SK-N-SH treated with all-trans-retinoic acid at 6 μM for 48 hours (cell line): Measurements from ENCODE around the gene SELENOW.

Source experiments
- ATAC-seq: fragments of 200-7000 bp; cut with Tn5 transposase; 3 replicates; pipeline ENCODE4 v1.9.1; 2020; ENCODE audit warnings: mild to moderate bottlenecking, moderate library complexity
- ARNTL ChIP-seq: fragments of 450-650 bp; formaldehyde crosslinking; IDR thresholded peaks from 2 replicates; pipeline ENCODE4 v1.5.0; 2020; ENCODE audit warnings: low read depth, mild to moderate bottlenecking, moderate library complexity, borderline replicate concordance
- BACH2 ChIP-seq: fragments of 250-450 bp; sonication (Bioruptor Pico); IDR thresholded peaks from 2 replicates; pipeline ENCODE4 v1.9.0; 2021; ENCODE audit warnings: mild to moderate bottlenecking, borderline replicate concordance
- CSDC2 ChIP-seq: fragments of 250-450 bp; sonication (Bioruptor Pico); IDR thresholded peaks from 2 replicates; pipeline ENCODE4 v1.5.0; 2020; ENCODE audit warnings: mild to moderate bottlenecking, moderate library complexity
- CSRNP3 ChIP-seq: fragments of 250-450 bp; sonication (Bioruptor Pico); IDR thresholded peaks from 2 replicates; pipeline ENCODE4 v1.5.1; 2021; ENCODE audit warnings: mild to moderate bottlenecking, moderate library complexity
- ESRRG ChIP-seq: fragments of 250-450 bp; sonication (Bioruptor Pico); IDR thresholded peaks from 2 replicates; pipeline ENCODE4 v1.6.1; 2021; ENCODE audit warnings: mild to moderate bottlenecking
- GLIS3 ChIP-seq: fragments of 250-450 bp; sonication (Bioruptor Pico); IDR thresholded peaks from 2 replicates; pipeline ENCODE4 v1.5.0; 2020; ENCODE audit warnings: mild to moderate bottlenecking, moderate library complexity
- ISL1 ChIP-seq: fragments of 250-450 bp; sonication (Bioruptor Pico); IDR thresholded peaks from 2 replicates; pipeline ENCODE4 v2.1.2; 2022; ENCODE audit warnings: mild to moderate bottlenecking, moderate library complexity
- OSR1 ChIP-seq: fragments of 250-450 bp; sonication (Bioruptor Pico); IDR thresholded peaks from 2 replicates; pipeline ENCODE4 v1.8.0; 2022; ENCODE audit warnings: moderate library complexity, mild to moderate bottlenecking, inconsistent platforms
- PATZ1 ChIP-seq: fragments of 250-450 bp; sonication (Bioruptor Pico); IDR thresholded peaks from 2 replicates; pipeline ENCODE4 v1.8.0; 2020; ENCODE audit warnings: mild to moderate bottlenecking, moderate library complexity, borderline replicate concordance
- POU6F1 ChIP-seq: fragments of 250-450 bp; sonication (Bioruptor Pico); IDR thresholded peaks from 2 replicates; pipeline ENCODE4 v1.8.0; 2021; ENCODE audit warnings: low read depth, mild to moderate bottlenecking, moderate library complexity, borderline replicate concordance
- PPARA ChIP-seq: fragments of 250-450 bp; sonication (Bioruptor Pico); IDR thresholded peaks from 2 replicates; pipeline ENCODE4 v1.5.0; 2020; ENCODE audit warnings: mild to moderate bottlenecking, borderline replicate concordance
- RARB ChIP-seq: fragments of 250-450 bp; sonication (Bioruptor Pico); IDR thresholded peaks from 2 replicates; pipeline ENCODE4 v1.8.0; 2021; ENCODE audit warnings: mild to moderate bottlenecking, moderate library complexity
- SNAI2 ChIP-seq: fragments of 250-450 bp; sonication (Bioruptor Pico); IDR thresholded peaks from 2 replicates; pipeline ENCODE4 v1.5.0; 2020; ENCODE audit warnings: mild to moderate bottlenecking, moderate library complexity
- TCF4 ChIP-seq: fragments of 250-450 bp; sonication (Bioruptor Pico); IDR thresholded peaks from 2 replicates; pipeline ENCODE4 v1.8.0; 2021; ENCODE audit warnings: mild to moderate bottlenecking, moderate library complexity, borderline replicate concordance
- TOX ChIP-seq: fragments of 250-450 bp; sonication (Bioruptor Pico); IDR thresholded peaks from 2 replicates; pipeline ENCODE4 v1.8.0; 2021; ENCODE audit warnings: mild to moderate bottlenecking, moderate library complexity, borderline replicate concordance
- TSHZ2 ChIP-seq: fragments of 250-450 bp; sonication (Bioruptor Pico); IDR thresholded peaks from 2 replicates; pipeline ENCODE4 v1.5.0; 2020; ENCODE audit warnings: mild to moderate bottlenecking, moderate library complexity
- ZC3H10 ChIP-seq: fragments of 250-450 bp; sonication (Bioruptor Pico); IDR thresholded peaks from 2 replicates; pipeline ENCODE4 v1.5.1; 2021; ENCODE audit warnings: mild to moderate bottlenecking, moderate library complexity
- ZFP3 ChIP-seq: fragments of 250-450 bp; sonication (Bioruptor Pico); IDR thresholded peaks from 2 replicates; pipeline ENCODE4 v1.5.0; 2020; ENCODE audit warnings: mild to moderate bottlenecking, moderate library complexity
- ZFP30 ChIP-seq: fragments of 450-650 bp; formaldehyde crosslinking; IDR thresholded peaks from 2 replicates; pipeline ENCODE4 v1.5.0; 2022; ENCODE audit warnings: mild to moderate bottlenecking, moderate library complexity
- ZNF565 ChIP-seq: fragments of 450-650 bp; formaldehyde crosslinking; conservative IDR thresholded peaks from 2 replicates; pipeline ENCODE4 v1.5.0; 2020; ENCODE audit warnings: low read depth, mild to moderate bottlenecking, moderate library complexity
- ZNF70 ChIP-seq: fragments of 450-650 bp; formaldehyde crosslinking; IDR thresholded peaks from 2 replicates; pipeline ENCODE4 v1.5.0; 2020; ENCODE audit warnings: mild to moderate bottlenecking, moderate library complexity
- ZNF8 ChIP-seq: fragments of 450-650 bp; formaldehyde crosslinking; IDR thresholded peaks from 2 replicates; pipeline ENCODE4 v1.5.0; 2020; ENCODE audit warnings: mild to moderate bottlenecking, moderate library complexity
- TF ChIP-seq, protein P1 (sequence below): fragments of 250-450 bp; sonication (Bioruptor Pico); IDR thresholded peaks from 2 replicates; pipeline ENCODE4 v1.5.1; 2020; ENCODE audit warnings: low read depth, mild to moderate bottlenecking, moderate library complexity

SELENOW gene

GRCh38 chr19:47742634-47743033 lies 35.9 kb upstream of the SELENOW start:
- no peak for ATAC-seq
- TF ChIP-seq GLIS3 (CRISPR knock-in tag) (no peak), ESRRG (CRISPR knock-in tag) (no peak), OSR1 (CRISPR knock-in tag) (no peak), PATZ1 (no peak), BACH2 (CRISPR knock-in tag) (no peak), ISL1 (no peak), RARB (CRISPR knock-in tag) (no peak), POU6F1 (no peak), TCF4 (CRISPR knock-in tag) (no peak), ZFP30 (CRISPR knock-in tag) (no peak), SNAI2 (no peak), TOX (CRISPR knock-in tag) (no peak), ZFP3 (no peak), CSDC2 (CRISPR knock-in tag) (no peak), ARNTL (no peak), ZNF565 (CRISPR knock-in tag) (no peak), TSHZ2 (no peak), ZNF70 (no peak)
- TF ChIP-seq, protein P1, sequence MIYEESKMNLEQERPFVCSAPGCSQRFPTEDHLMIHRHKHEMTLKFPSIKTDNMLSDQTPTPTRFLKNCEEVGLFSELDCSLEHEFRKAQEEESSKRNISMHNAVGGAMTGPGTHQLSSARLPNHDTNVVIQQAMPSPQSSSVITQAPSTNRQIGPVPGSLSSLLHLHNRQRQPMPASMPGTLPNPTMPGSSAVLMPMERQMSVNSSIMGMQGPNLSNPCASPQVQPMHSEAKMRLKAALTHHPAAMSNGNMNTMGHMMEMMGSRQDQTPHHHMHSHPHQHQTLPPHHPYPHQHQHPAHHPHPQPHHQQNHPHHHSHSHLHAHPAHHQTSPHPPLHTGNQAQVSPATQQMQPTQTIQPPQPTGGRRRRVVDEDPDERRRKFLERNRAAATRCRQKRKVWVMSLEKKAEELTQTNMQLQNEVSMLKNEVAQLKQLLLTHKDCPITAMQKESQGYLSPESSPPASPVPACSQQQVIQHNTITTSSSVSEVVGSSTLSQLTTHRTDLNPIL (CRISPR knock-in tag): no peak

DNA sequence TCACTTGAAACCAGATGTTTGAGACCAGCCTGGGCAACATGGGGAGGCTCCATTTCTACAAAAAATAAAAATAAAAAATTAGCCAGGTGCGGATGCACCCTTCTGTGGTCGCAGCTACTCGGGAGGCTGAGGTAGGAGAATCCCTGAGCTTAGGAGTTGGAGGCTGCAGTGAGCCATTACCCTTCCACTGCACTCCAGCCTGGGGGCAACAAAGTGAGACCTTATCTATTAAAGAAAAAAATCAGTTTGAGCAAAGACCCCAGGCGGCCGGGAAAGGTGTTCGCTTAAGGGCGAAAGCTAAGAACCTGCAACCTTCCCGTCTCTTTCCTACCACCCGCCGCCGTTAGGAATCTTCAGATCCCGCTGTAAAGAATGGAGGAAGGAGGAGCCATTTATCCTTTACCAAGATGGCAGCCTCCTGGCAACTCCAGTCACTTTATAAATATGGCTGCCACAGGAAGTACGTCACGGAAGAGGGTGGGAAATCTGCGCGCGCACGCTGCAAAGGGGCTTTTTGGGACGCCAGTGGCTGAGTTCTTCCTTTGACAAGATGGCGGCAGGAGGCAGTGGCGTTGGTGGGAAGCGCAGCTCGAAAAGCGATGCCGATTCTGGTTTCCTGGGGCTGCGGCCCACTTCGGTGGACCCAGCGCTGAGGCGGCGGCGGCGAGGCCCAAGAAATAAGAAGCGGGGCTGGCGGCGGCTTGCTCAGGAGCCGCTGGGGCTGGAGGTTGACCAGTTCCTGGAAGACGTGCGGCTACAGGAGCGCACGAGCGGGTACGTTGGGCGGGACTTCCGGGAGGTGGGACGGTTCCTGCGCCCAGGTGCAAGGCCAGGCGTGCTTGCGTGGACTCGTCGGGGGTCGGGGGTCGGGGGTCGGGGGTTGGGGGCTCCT lies 33.2 kb upstream of the SELENOW start, which contains the start of gene NOP53:
NOP53 (plus strand) TSS at position 537 of the 892 bp plus-strand sequence; CDS start at position 551, 14 bp downstream.
- peak; percentile 69 for ATAC-seq
- TF ChIP-seq BACH2 (CRISPR knock-in tag): no peak
- no peak for TF ChIP-seq TCF4 (CRISPR knock-in tag)
- TF ChIP-seq POU6F1: no peak
- peak; percentile 78; the same call in 1 of the 2 replicates for TF ChIP-seq TOX (CRISPR knock-in tag)
- TF ChIP-seq ARNTL: no peak
- 0 out of 2 replicates have a peak, but pooled peaks have one; percentile 36 for TF ChIP-seq ZNF70
- peak; percentile 97 for TF ChIP-seq TSHZ2
- TF ChIP-seq GLIS3 (CRISPR knock-in tag): peak; percentile 67; the same call in 1 of the 2 replicates
- peak; percentile 61; the same call in 1 of the 2 replicates for TF ChIP-seq ZC3H10 (CRISPR knock-in tag)
- TF ChIP-seq ESRRG (CRISPR knock-in tag): no peak
- 0 out of 2 replicates have a peak, but pooled peaks have one; percentile 17 for TF ChIP-seq CSRNP3
- TF ChIP-seq PPARA (CRISPR knock-in tag): peak; percentile 93; the same call in 1 of the 2 replicates
- peak; percentile 50; the same call in 1 of the 2 replicates for TF ChIP-seq ISL1
- TF ChIP-seq ZNF8: peak; percentile 62
- peak; percentile 60; the same call in 1 of the 2 replicates for TF ChIP-seq ZFP30 (CRISPR knock-in tag)
- TF ChIP-seq OSR1 (CRISPR knock-in tag): no peak
- no peak; the same call in 1 of the 2 replicates for TF ChIP-seq RARB (CRISPR knock-in tag)
